A549 (cell line): Measurements from ENCODE around the gene SKP1. TPM values are rescaled to one million over a fixed set of nuclear protein-coding genes. Genes with fewer than 3 reads are reported as not detected.

Experiments used
- ATAC-seq, 2 experiments: fragments of 200-7000 bp in 1 of 2; fragments of >200 bp in 1 of 2; cut with Nextera tagmentation in 1 of 2; cut with Tn5 transposase in 1 of 2; 3 replicates each; pipeline versions ENCODE4 v1.8.0 to v1.9.1; 2018 to 2020; ENCODE audit warnings: mild to moderate bottlenecking in 1 of 2, moderate library complexity in 1 of 2
- CTCF ChIA-PET: fragments of 300-600 bp; sonication (Branson Sonifier 250); formaldehyde crosslinking; extraction: SDS; loops from one replicate; lab custom pipeline; 2021; ENCODE audit warnings: antibody characterized with exemption, inconsistent platforms; lab: Yijun Ruan, JAX
- POLR2A ChIA-PET: fragments of 350-600 bp; formaldehyde crosslinking; extraction: SDS; loops from one replicate; lab custom pipeline; 2021; ENCODE audit warnings: antibody characterized with exemption, inconsistent platforms; lab: Yijun Ruan, JAX
- DNase-seq, 2 experiments: peaks; one replicate each; pipeline versions ENCODE4 v3.0.0 to v3.0.0-alpha.2; 2011 to 2016; ENCODE audit warnings: low read depth in 1 of 2, low spot score in 1 of 2
- FAIRE-seq: peaks from 2 replicates; lab custom pipeline; 2011; peaks lifted over from hg19 to GRCh38; lab: Jason Lieb, UNC
- H3K27ac ChIP-seq, 2 experiments: fragments of >200 bp; sonication (Bioruptor Twin); formaldehyde crosslinking; 3 replicates each; pipeline ENCODE4 v1.5.1; 2016 to 2017
- H3K4me1 ChIP-seq: fragments of >200 bp; sonication (Bioruptor Twin); formaldehyde crosslinking; 3 replicates; pipeline ENCODE4 v1.6.1; 2016
- H3K4me2 ChIP-seq: fragments of >200 bp; sonication (Bioruptor Twin); formaldehyde crosslinking; 3 replicates; pipeline ENCODE4 v1.6.1; 2016
- H3K4me3 ChIP-seq: fragments of >200 bp; sonication (Bioruptor Twin); formaldehyde crosslinking; 3 replicates; pipeline ENCODE4 v1.5.1; 2016
- H3K9me3 ChIP-seq: fragments of >200 bp; sonication (Bioruptor Twin); formaldehyde crosslinking; 3 replicates; pipeline ENCODE4 v1.6.1; 2016
- BHLHE40 ChIP-seq: IDR thresholded peaks from 2 replicates; pipeline ENCODE4 v1.6.1; 2012; ENCODE audit warnings: low read depth, low read length, inconsistent platforms
- CBX2 ChIP-seq: fragments of 200-600 bp; sonication (generic); IDR thresholded peaks from 2 replicates; pipeline ENCODE4 v1.6.1; 2016; ENCODE audit warnings: low read depth, mild to moderate bottlenecking, borderline replicate concordance
- CHD4 ChIP-seq: fragments of 200-600 bp; sonication (generic); IDR thresholded peaks from 2 replicates; pipeline ENCODE4 v1.6.1; 2016; ENCODE audit warnings: antibody characterized with exemption, mild to moderate bottlenecking, borderline replicate concordance
- CTCF ChIP-seq: fragments of >200 bp; sonication (Bioruptor Twin); formaldehyde crosslinking; IDR thresholded peaks from 3 replicates; pipeline ENCODE4 v1.5.1; 2016
- EHF ChIP-seq: fragments of 250-450 bp; sonication (Bioruptor Pico); IDR thresholded peaks from 2 replicates; pipeline ENCODE4 v1.5.0; 2020; ENCODE audit warnings: mild to moderate bottlenecking
- EHMT2 ChIP-seq: fragments of 200-600 bp; sonication (generic); IDR thresholded peaks from 2 replicates; pipeline ENCODE4 v1.6.1; 2016; ENCODE audit warnings: antibody characterized with exemption, low read depth, mild to moderate bottlenecking, moderate library complexity
- ELK1 ChIP-seq: fragments of 150-350 bp; IDR thresholded peaks from 2 replicates; pipeline ENCODE4 v1.6.1; 2014; ENCODE audit warnings: low read depth, mild to moderate bottlenecking, low read length
- HES2 ChIP-seq: fragments of >200 bp; sonication (Bioruptor Twin); formaldehyde crosslinking; IDR thresholded peaks from 2 replicates; pipeline ENCODE4 v1.6.1; 2016
- HEYL ChIP-seq: fragments of 250-450 bp; sonication (Bioruptor Pico); IDR thresholded peaks from 2 replicates; pipeline ENCODE4 v1.8.0; 2021; ENCODE audit warnings: mild to moderate bottlenecking, moderate library complexity
- HMGXB4 ChIP-seq: fragments of 250-450 bp; sonication (Bioruptor Pico); IDR thresholded peaks from 2 replicates; pipeline ENCODE4 v1.5.0; 2021; ENCODE audit warnings: mild to moderate bottlenecking, moderate library complexity, borderline replicate concordance
- MYC ChIP-seq: IDR thresholded peaks from 2 replicates; pipeline ENCODE4 v1.6.1; 2012; ENCODE audit warnings: mild to moderate bottlenecking, inconsistent platforms, low read length, improper control_type of control experiment, borderline replicate concordance
- NR3C1 ChIP-seq: fragments of >200 bp; sonication (Bioruptor Twin); formaldehyde crosslinking; IDR thresholded peaks from 3 replicates; pipeline ENCODE4 v1.6.1; 2017
- POLR2A ChIP-seq: IDR thresholded peaks from 2 replicates; pipeline ENCODE4 v1.6.1; 2012; ENCODE audit warnings: mild to moderate bottlenecking, low read length
- POLR2AphosphoS2 ChIP-seq: conservative IDR thresholded peaks from 2 replicates; pipeline ENCODE4 v1.6.1; 2012; ENCODE audit warnings: low read length, improper control_type of control experiment, inconsistent platforms
- USF2 ChIP-seq: fragments of 450-650 bp; IDR thresholded peaks from 2 replicates; pipeline ENCODE4 v1.6.1; 2014; ENCODE audit warnings: antibody characterized with exemption
- ZC3H11A ChIP-seq: fragments of 450-650 bp; IDR thresholded peaks from 2 replicates; pipeline ENCODE4 v1.6.1; 2014; ENCODE audit warnings: antibody characterized with exemption, mild to moderate bottlenecking
- WGBS: methylation state at CpG from one replicate; pipeline ENCODE4 v1.1.6; 2017; ENCODE audit errors: missing lambda C conversion rate; 5-methylcytosine and 5-hydroxymethylcytosine counted together
- polyA plus RNA-seq, 4 experiments: library from polyadenylated mRNA; depleted of rRNA in 3 of 4; stranded (reverse); fragments of >200 nt; fragmentation: RNase III in 1 of 4; extraction: RNeasy Plus Mini Kit Qiagen cat#74134 plus additional on column Dnase treatment in 1 of 4; gene quantifications; 2 replicates in 3 of 4; 3 replicates in 1 of 4; pipeline ENCODE4 v1.2.3, GENCODE V29; 2011 to 2017

SKP1 gene
- polyA plus RNA-seq, 2 of the 4 experiments (the other 2 are of a cell fraction), result 776 to 870 TPM

- peak overlapping the region; percentile 94 to 98; a peak in 5 of 6 replicates for H3K27ac ChIP-seq
- H3K4me3 ChIP-seq, result no peak overlapping the region; the same call in 2 of the 3 replicates
- ChIA-PET CTCF (interaction anchor here (1.3 to 3.7 kb wide), 3 partner anchors 111 to 138 kb away, joined by 4 to 22 read pairs (median 14); no protein-coding TSS in a partner anchor), POLR2A (interaction anchor here (1.3 to 2.8 kb wide), 6 partner anchors 10 to 349 kb away, joined by 5 to 46 read pairs (median 11); partner anchors contain the start of genes PPP2CA and VDAC1)
- WGBS, result 75% methylated on average over 3 of the region's 3 CpGs
- no peak; a peak in 1 of 6 replicates for ATAC-seq
- H3K4me2 ChIP-seq, result peak overlapping the region; percentile 94
- no peak for DNase-seq
- FAIRE-seq, result no peak
- H3K4me1 ChIP-seq, result peaks cover 19% of the 10 kb centered on the region; the same call in 2 of the 3 replicates
- H3K9me3 ChIP-seq, result no peaks in the 10 kb centered on the region
- TF ChIP-seq CBX2 (no peak), ZC3H11A (no peak), CHD4 (no peak), CTCF (no peak), USF2 (no peak), HES2 (no peak), HMGXB4 (CRISPR knock-in tag) (no peak), BHLHE40 (no peak), EHF (no peak), EHMT2 (no peak), MYC (no peak), NR3C1 (no peak), POLR2AphosphoS2 (no peak)
Measured at GRCh38 chr5:134178096-134178419, 1.3 kb upstream of the SKP1 start.

- peak; percentile 22; the same call in 1 of the 2 replicates for TF ChIP-seq POLR2A
- no peak for TF ChIP-seq ELK1
- 0 out of 2 replicates have a peak, but pooled peaks have one; percentile 49 for TF ChIP-seq HEYL
- ChIA-PET POLR2A (interaction anchor here (0.6 to 2.8 kb wide), 32 partner anchors 9 to 727 kb away, joined by 3 to 46 read pairs (median 5); partner anchors contain the start of genes C5orf24, PCBD2, PPP2CA and VDAC1), CTCF (interaction anchor here (0.7 to 3.7 kb wide), 6 partner anchors 13 to 531 kb away, joined by 3 to 22 read pairs (median 4); no protein-coding TSS in a partner anchor)
- Histone ChIP-seq H3K4me1 (peaks cover 19% of the 10 kb centered on the region; the same call in 2 of the 3 replicates), H3K4me3 (peak overlapping the region; percentile 89), H3K27ac (peak overlapping the region; percentile 94 to 98), H3K4me2 (peak overlapping the region; percentile 94), H3K9me3 (no peaks in the 10 kb centered on the region)
- DNase-seq (peak; percentile 39 to 48), FAIRE-seq (no peak), ATAC-seq (peak; percentile 36 to 41)
- WGBS, result 30% methylated on average over 28 of the region's 29 CpGs
Measured at GRCh38 chr5:134177369-134178095, 782 bp upstream of the SKP1 start.
